Keratinocyte (primary cell): ENCODE measurements around the gene NYAP2.

Experiments
- CTCF ChIP-seq, 3 experiments: IDR thresholded peaks in 1 of 3; conservative IDR thresholded peaks in 1 of 3; optimal IDR thresholded peaks in 1 of 3; 2 replicates in 2 of 3; 3 replicates in 1 of 3; pipeline versions ENCODE3 to v1.5.1; 2011; ENCODE audit warnings: low read length in 3 of 3, mild to moderate bottlenecking in 3 of 3, moderate library complexity in 2 of 3, control low read depth in 1 of 3, inconsistent platforms in 1 of 3; ENCODE audit not compliant: insufficient read depth in 2 of 3; ENCODE audit errors: extremely low read depth in 1 of 3
- EZH2 ChIP-seq: IDR thresholded peaks from one replicate; pipeline ENCODE4 v1.6.1; 2012; ENCODE audit warnings: inconsistent platforms, mild to moderate bottlenecking, low read length, moderate library complexity

- no peak for TF ChIP-seq CTCF (optimal IDR thresholded peaks at IDR 0.05 in 1 of 3, IDR thresholded peaks at IDR 0.05 in 1 of 3, conservative IDR thresholded peaks at IDR 0.05 in 1 of 3; ENCODE audit: extremely low read depth in 1 of 3, insufficient read depth in 2 of 3, low read length in 3 of 3)
- TF ChIP-seq EZH2, result no peak
These were observed 174.1 kb downstream of the NYAP2 start for GRCh38 chr2:225573603-225574002.
